ENCODE data around the gene GABRR3. TPM values are rescaled to one million over a fixed set of nuclear protein-coding genes. Genes with fewer than 3 reads are reported as not detected.

Gene GABRR3
- polyA plus RNA-seq, 1 donor (not counting 4 experiments of a cell fraction or from before 2014, with no cell fraction given): not detected

DNA sequence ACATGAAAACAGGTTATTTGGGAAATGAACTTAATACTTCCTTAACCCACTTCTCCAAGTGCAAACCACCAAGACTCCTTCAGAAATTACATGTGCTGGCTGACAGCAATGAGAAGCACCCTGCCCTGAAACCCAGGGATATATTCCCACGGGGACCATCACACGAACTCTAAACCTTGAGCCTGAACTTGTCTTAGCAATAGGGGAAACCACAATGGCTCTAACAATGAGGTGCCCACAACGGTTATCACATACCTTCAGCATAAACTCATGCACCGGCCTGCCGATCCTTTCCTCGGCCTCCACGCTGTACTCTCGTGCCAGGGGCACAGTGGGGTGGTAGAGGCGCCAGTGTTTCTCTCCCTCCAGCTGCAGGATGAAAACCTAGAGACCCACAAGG is 76.3 kb downstream of the GABRR3 start:
- TF ChIP-seq, protein P1, sequence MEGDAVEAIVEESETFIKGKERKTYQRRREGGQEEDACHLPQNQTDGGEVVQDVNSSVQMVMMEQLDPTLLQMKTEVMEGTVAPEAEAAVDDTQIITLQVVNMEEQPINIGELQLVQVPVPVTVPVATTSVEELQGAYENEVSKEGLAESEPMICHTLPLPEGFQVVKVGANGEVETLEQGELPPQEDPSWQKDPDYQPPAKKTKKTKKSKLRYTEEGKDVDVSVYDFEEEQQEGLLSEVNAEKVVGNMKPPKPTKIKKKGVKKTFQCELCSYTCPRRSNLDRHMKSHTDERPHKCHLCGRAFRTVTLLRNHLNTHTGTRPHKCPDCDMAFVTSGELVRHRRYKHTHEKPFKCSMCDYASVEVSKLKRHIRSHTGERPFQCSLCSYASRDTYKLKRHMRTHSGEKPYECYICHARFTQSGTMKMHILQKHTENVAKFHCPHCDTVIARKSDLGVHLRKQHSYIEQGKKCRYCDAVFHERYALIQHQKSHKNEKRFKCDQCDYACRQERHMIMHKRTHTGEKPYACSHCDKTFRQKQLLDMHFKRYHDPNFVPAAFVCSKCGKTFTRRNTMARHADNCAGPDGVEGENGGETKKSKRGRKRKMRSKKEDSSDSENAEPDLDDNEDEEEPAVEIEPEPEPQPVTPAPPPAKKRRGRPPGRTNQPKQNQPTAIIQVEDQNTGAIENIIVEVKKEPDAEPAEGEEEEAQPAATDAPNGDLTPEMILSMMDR (optimal IDR thresholded peaks at IDR 0.05 in 1 of 3, IDR thresholded peaks at IDR 0.05 in 1 of 3, conservative IDR thresholded peaks at IDR 0.05 in 1 of 3; ENCODE audit: extremely low read depth in 1 of 3, insufficient read depth in 2 of 3, low read length in 3 of 3): no peak
- TF ChIP-seq EZH2 (IDR thresholded peaks at IDR 0.05; ENCODE audit: low read length): no peak
- DNase-seq (ENCODE audit: low read depth, low spot score): no peak
- FAIRE-seq: no peak
- H3K9me1 ChIP-seq (ENCODE audit: control insufficient read depth, extremely low read depth, insufficient read depth, low read length): no peaks in the 10 kb centered on the region
- no peak overlapping the region for H3K27ac ChIP-seq (ENCODE audit: control insufficient read depth, insufficient read depth, low read length)
- dilution Hi-C loops (cut with MboI; ENCODE audit: extremely low pct_ligation_motif_present, low sequenced_read_pairs): no loop called here
- no peaks in the 10 kb centered on the region for H3K27me3 ChIP-seq (ENCODE audit: control insufficient read depth, extremely low read depth, insufficient read depth, low read length)
- peaks cover 8 to 22% of the 10 kb centered on the region in 2 experiments for H3K36me3 ChIP-seq (ENCODE audit: control insufficient read depth in 2 of 2, extremely low read depth in 1 of 2, insufficient read depth in 2 of 2, low read length in 2 of 2)
- no peak overlapping the region for H3K4me2 ChIP-seq (ENCODE audit: control insufficient read depth, extremely low read depth, insufficient read depth, low read depth, low read length)
- no peaks in the 10 kb centered on the region for H3K9me3 ChIP-seq (ENCODE audit: control insufficient read depth, low read depth, low read length)
- H3K4me3 ChIP-seq (ENCODE audit: control insufficient read depth in 2 of 3, extremely low read depth in 1 of 3, insufficient read depth in 2 of 3, low read depth in 1 of 3, low read length in 3 of 3): no peak overlapping the region
- no peak overlapping the region for H2AFZ ChIP-seq (ENCODE audit: control insufficient read depth, low read length)
- H3K79me2 ChIP-seq (ENCODE audit: control insufficient read depth, insufficient read depth, low read length): peaks cover 26% of the 10 kb centered on the region
- H3K4me1 ChIP-seq (ENCODE audit: control insufficient read depth, extremely low read depth, insufficient read depth, low read length): no peaks in the 10 kb centered on the region
- H3K9ac ChIP-seq (ENCODE audit: control insufficient read depth, extremely low read depth, insufficient read depth, low read length): no peak overlapping the region
- H4K20me1 ChIP-seq (ENCODE audit: control insufficient read depth, extremely low read depth, insufficient read depth, low read length): peaks cover 4% of the 10 kb centered on the region

DNA sequence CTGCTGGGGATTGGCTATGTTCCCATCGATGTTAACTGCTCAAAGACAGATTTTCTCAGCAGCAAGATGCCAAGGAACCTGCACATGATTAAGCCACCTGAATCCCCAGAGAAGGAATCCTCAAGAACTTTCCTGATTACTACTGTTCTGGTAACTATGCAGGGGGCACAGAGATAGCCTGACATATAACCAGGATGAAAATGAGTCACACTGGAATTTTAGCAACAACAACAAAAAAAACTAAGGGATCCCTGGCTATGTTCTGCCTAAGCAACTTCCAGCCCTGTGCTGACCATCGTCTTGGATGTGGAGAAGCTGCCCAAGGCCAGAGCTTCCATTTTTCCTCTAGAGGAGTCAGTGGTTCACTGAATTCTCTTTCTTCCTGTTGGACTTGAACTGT is 76.7 kb downstream of the GABRR3 start:
- no peak overlapping the region for H3K4me3 ChIP-seq (ENCODE audit: control insufficient read depth in 2 of 3, extremely low read depth in 1 of 3, insufficient read depth in 2 of 3, low read depth in 1 of 3, low read length in 3 of 3)
- no peaks in the 10 kb centered on the region for H3K9me3 ChIP-seq (ENCODE audit: control insufficient read depth, low read depth, low read length)
- no peak overlapping the region for H3K27ac ChIP-seq (ENCODE audit: control insufficient read depth, insufficient read depth, low read length)
- H3K9me1 ChIP-seq (ENCODE audit: control insufficient read depth, extremely low read depth, insufficient read depth, low read length): no peaks in the 10 kb centered on the region
- no peak overlapping the region for H3K4me2 ChIP-seq (ENCODE audit: control insufficient read depth, extremely low read depth, insufficient read depth, low read depth, low read length)
- TF ChIP-seq EZH2 (IDR thresholded peaks at IDR 0.05; ENCODE audit: low read length): no peak
- TF ChIP-seq, protein P1 (optimal IDR thresholded peaks at IDR 0.05 in 1 of 3, IDR thresholded peaks at IDR 0.05 in 1 of 3, conservative IDR thresholded peaks at IDR 0.05 in 1 of 3; ENCODE audit: extremely low read depth in 1 of 3, insufficient read depth in 2 of 3, low read length in 3 of 3): no peak
- H4K20me1 ChIP-seq (ENCODE audit: control insufficient read depth, extremely low read depth, insufficient read depth, low read length): peaks cover 4% of the 10 kb centered on the region
- H3K9ac ChIP-seq (ENCODE audit: control insufficient read depth, extremely low read depth, insufficient read depth, low read length): no peak overlapping the region
- FAIRE-seq: no peak
- H3K4me1 ChIP-seq (ENCODE audit: control insufficient read depth, extremely low read depth, insufficient read depth, low read length): no peaks in the 10 kb centered on the region
- H3K79me2 ChIP-seq (ENCODE audit: control insufficient read depth, insufficient read depth, low read length): peaks cover 22% of the 10 kb centered on the region
- H3K36me3 ChIP-seq (ENCODE audit: control insufficient read depth in 2 of 2, extremely low read depth in 1 of 2, insufficient read depth in 2 of 2, low read length in 2 of 2): peaks cover 8 to 22% of the 10 kb centered on the region in 2 experiments
- dilution Hi-C loops (cut with MboI; ENCODE audit: extremely low pct_ligation_motif_present, low sequenced_read_pairs): no loop called here
- no peaks in the 10 kb centered on the region for H3K27me3 ChIP-seq (ENCODE audit: control insufficient read depth, extremely low read depth, insufficient read depth, low read length)
- no peak overlapping the region for H2AFZ ChIP-seq (ENCODE audit: control insufficient read depth, low read length)
- no peak for DNase-seq (ENCODE audit: low read depth, low spot score)
